HepG2 (cell line): ENCODE results near the gene DDX19B. TPM values are rescaled to one million over a fixed set of nuclear protein-coding genes. Genes with fewer than 3 reads are reported as not detected.

Source experiments
- ATF1 ChIP-seq: IDR thresholded peaks from 2 replicates; pipeline ENCODE4 v1.6.1; 2016; ENCODE audit warnings: mild to moderate bottlenecking, control low read depth
- CENPT ChIP-seq: sonication (generic); formaldehyde crosslinking; IDR thresholded peaks from 2 replicates; pipeline ENCODE4 v1.8.0; 2022; ENCODE audit warnings: low read depth, mild to moderate bottlenecking, moderate library complexity, missing genetic modification reagents
- FOXO4 ChIP-seq: sonication (generic); formaldehyde crosslinking; conservative IDR thresholded peaks from 2 replicates; pipeline ENCODE4 v1.8.1; 2023; ENCODE audit warnings: missing genetic modification reagents
- HOMEZ ChIP-seq: IDR thresholded peaks from 2 replicates; pipeline ENCODE4 v1.6.1; 2016; ENCODE audit warnings: low read depth
- KDM5B ChIP-seq: sonication (generic); formaldehyde crosslinking; IDR thresholded peaks from 2 replicates; pipeline ENCODE4 v1.4.0; 2020; ENCODE audit warnings: missing genetic modification reagents, mild to moderate bottlenecking, borderline replicate concordance
- MAFK ChIP-seq, 2 experiments: IDR thresholded peaks in 1 of 2; conservative IDR thresholded peaks in 1 of 2; 2 replicates each; pipeline ENCODE4 v1.6.1; 2011; ENCODE audit warnings: improper control_type of control experiment in 2 of 2, low read length in 2 of 2
- MEIS1 ChIP-seq: sonication (generic); formaldehyde crosslinking; IDR thresholded peaks from 2 replicates; pipeline ENCODE4 v1.9.0; 2021; ENCODE audit warnings: mild to moderate bottlenecking, missing genetic modification reagents, moderate library complexity, borderline replicate concordance
- NFKBIZ ChIP-seq: IDR thresholded peaks from 2 replicates; pipeline ENCODE4 v1.6.1; 2018; ENCODE audit warnings: missing genetic modification reagents, missing compliant biosample characterization
- PHF5A ChIP-seq: IDR thresholded peaks from one replicate; pipeline ENCODE4 v1.6.1; 2018; ENCODE audit warnings: low read depth, missing genetic modification reagents; ENCODE audit not compliant: unreplicated experiment
- SALL1 ChIP-seq: sonication (generic); formaldehyde crosslinking; IDR thresholded peaks from 2 replicates; pipeline ENCODE4 v1.8.0; 2022; ENCODE audit warnings: mild to moderate bottlenecking, missing genetic modification reagents
- SP140L ChIP-seq: sonication (generic); formaldehyde crosslinking; IDR thresholded peaks from 2 replicates; pipeline ENCODE4 v1.4.0; 2020; ENCODE audit warnings: missing genetic modification reagents, borderline replicate concordance
- THAP9 ChIP-seq: sonication (generic); formaldehyde crosslinking; IDR thresholded peaks from 2 replicates; pipeline ENCODE4; 2020; ENCODE audit warnings: missing genetic modification reagents, mild to moderate bottlenecking, borderline replicate concordance
- ZBTB2 ChIP-seq: sonication (generic); formaldehyde crosslinking; IDR thresholded peaks from 2 replicates; pipeline ENCODE4 v1.8.0; 2022; ENCODE audit warnings: low read depth, missing genetic modification reagents
- ZFP82 ChIP-seq: sonication (generic); formaldehyde crosslinking; IDR thresholded peaks from 2 replicates; pipeline ENCODE4 v1.5.1; 2020; ENCODE audit warnings: mild to moderate bottlenecking, missing genetic modification reagents, borderline replicate concordance
- ZMYM2 ChIP-seq: sonication (generic); formaldehyde crosslinking; IDR thresholded peaks from 2 replicates; pipeline ENCODE4 v1.8.0; 2022; ENCODE audit warnings: mild to moderate bottlenecking, missing genetic modification reagents
- ZNF253 ChIP-seq: sonication (generic); formaldehyde crosslinking; IDR thresholded peaks from 2 replicates; pipeline ENCODE4 v1.8.0; 2022; ENCODE audit warnings: mild to moderate bottlenecking, missing genetic modification reagents, borderline replicate concordance
- ZNF331 ChIP-seq: sonication (generic); formaldehyde crosslinking; IDR thresholded peaks from 2 replicates; pipeline ENCODE4 v1.4.0; 2020; ENCODE audit warnings: missing genetic modification reagents
- ZNF451 ChIP-seq: sonication (generic); formaldehyde crosslinking; IDR thresholded peaks from 2 replicates; pipeline ENCODE4 v1.5.0; 2020; ENCODE audit warnings: mild to moderate bottlenecking, missing genetic modification reagents
- ZNF510 ChIP-seq: sonication (generic); formaldehyde crosslinking; IDR thresholded peaks from 2 replicates; pipeline ENCODE4 v1.4.0; 2020; ENCODE audit warnings: low read depth, mild to moderate bottlenecking, missing genetic modification reagents
- ZNF589 ChIP-seq: sonication (generic); formaldehyde crosslinking; conservative IDR thresholded peaks from 2 replicates; pipeline ENCODE4 v1.8.0; 2022; ENCODE audit warnings: mild to moderate bottlenecking, moderate library complexity, missing genetic modification reagents
- ZNF614 ChIP-seq: IDR thresholded peaks from 2 replicates; pipeline ENCODE4 v1.6.1; 2018; ENCODE audit warnings: missing biosample characterization, missing genetic modification reagents, inconsistent platforms, borderline replicate concordance
- polyA plus RNA-seq, 8 experiments: library from polyadenylated mRNA; depleted of rRNA in 3 of 8; stranded (reverse) in 7 of 8; unstranded in 1 of 8; fragments of >200 nt; fragmentation: Illumina TruSeq in 4 of 8; extraction: Trizol in 4 of 8; gene quantifications; 2 replicates each; pipeline versions ENCODE4 v1.2.1 to v1.2.3, GENCODE V29; 2011 to 2016; ENCODE audit warnings: low read depth in 4 of 8, missing spikeins in 1 of 8, mixed read lengths in 1 of 8; ENCODE audit not compliant: insufficient read depth in 1 of 8
- total RNA-seq, 5 experiments: library from RNA; depleted of rRNA; stranded (reverse); fragments of >200 nt; fragmentation: Illumina TruSeq; extraction: Trizol; gene quantifications; 2 replicates each; pipeline ENCODE4 v1.2.3, GENCODE V29; 2016; ENCODE audit warnings: low read depth in 1 of 5

DDX19B gene
- total and polyA plus RNA-seq, 2 of the 13 experiments (the other 11 are each of a cell fraction or from before 2014, with no cell fraction given) = 36.2 to 40.0 TPM

GRCh38 chr16:70381604-70382342, 82.8 kb downstream of the DDX19B start (continued):
- TF ChIP-seq ZBTB2 (CRISPR knock-in tag) = peak; percentile 49; the same call in 1 of the 2 replicates
- 0 out of 2 replicates have a peak, but pooled peaks have one; percentile 11 for TF ChIP-seq ZNF589 (CRISPR knock-in tag)
- TF ChIP-seq CENPT (CRISPR knock-in tag) = peak; percentile 89; the same call in 1 of the 2 replicates
- TF ChIP-seq NFKBIZ (CRISPR knock-in tag) = 0 out of 2 replicates have a peak, but pooled peaks have one; percentile 3
- peak; percentile 56; the same call in 1 of the 2 replicates for TF ChIP-seq KDM5B (CRISPR knock-in tag)
- TF ChIP-seq THAP9 (CRISPR knock-in tag) = peak; percentile 98
- TF ChIP-seq PHF5A = no peak
- TF ChIP-seq FOXO4 (CRISPR knock-in tag) = no peak; the same call in 1 of the 2 replicates
- TF ChIP-seq ZFP82 = 0 out of 2 replicates have a peak, but pooled peaks have one; percentile 9
- TF ChIP-seq SP140L (CRISPR knock-in tag) = peak; percentile 22; the same call in 1 of the 2 replicates
- TF ChIP-seq ATF1 = no peak
- TF ChIP-seq MEIS1 = no peak
- TF ChIP-seq SALL1 (CRISPR knock-in tag) = peak; percentile 58; the same call in 1 of the 2 replicates
- peak; percentile 42; the same call in 1 of the 2 replicates for TF ChIP-seq ZMYM2 (CRISPR knock-in tag)
- TF ChIP-seq ZNF510 (CRISPR knock-in tag) = no peak
- TF ChIP-seq HOMEZ (CRISPR knock-in tag) = peak; percentile 8; the same call in 1 of the 2 replicates
- TF ChIP-seq ZNF451 = 0 out of 2 replicates have a peak, but pooled peaks have one; percentile 53
- TF ChIP-seq ZNF253 (CRISPR knock-in tag) = no peak
- peak; percentile 35; the same call in 1 of the 2 replicates for TF ChIP-seq ZNF331 (CRISPR knock-in tag)
- peak; percentile 13; the same call in 1 of the 2 replicates for TF ChIP-seq ZNF614 (CRISPR knock-in tag)
- no peak for TF ChIP-seq MAFK (conservative IDR thresholded peaks at IDR 0.05 in 1 of 2, IDR thresholded peaks at IDR 0.05 in 1 of 2; ENCODE audit: low read length in 2 of 2)
